Mesendoderm (in vitro differentiated cells): ENCODE results near the gene HIVEP1.

ENCODE experiments used
- DNase-seq: peaks from one replicate; pipeline ENCODE4 v3.0.0; 2013
- H2AK5ac ChIP-seq: 2 replicates; pipeline ENCODE4 v1.6.1; 2013; ENCODE audit warnings: low read length, inconsistent platforms
- H2BK120ac ChIP-seq: 2 replicates; pipeline ENCODE4 v1.6.1; 2013; ENCODE audit warnings: low read depth, mild to moderate bottlenecking, low read length, moderate library complexity, mixed read lengths
- H2BK15ac ChIP-seq: replicated peaks from 2 replicates; pipeline ENCODE4 v1.6.1; 2013; ENCODE audit warnings: low read depth, mild to moderate bottlenecking, moderate library complexity
- H2BK5ac ChIP-seq: 2 replicates; pipeline ENCODE4 v1.6.1; 2013; ENCODE audit warnings: low read length, inconsistent platforms
- H3K18ac ChIP-seq: 2 replicates; pipeline ENCODE4 v1.6.1; 2013; ENCODE audit warnings: mild to moderate bottlenecking, low read length, mixed read lengths
- H3K23ac ChIP-seq: one replicate; pipeline ENCODE4 v1.6.1; 2013; ENCODE audit warnings: low read length
- H3K27ac ChIP-seq: 2 replicates; pipeline ENCODE4 v1.5.1; 2013; ENCODE audit warnings: low read depth, mild to moderate bottlenecking, inconsistent platforms, low read length, moderate library complexity
- H3K27me3 ChIP-seq: 2 replicates; pipeline ENCODE4 v1.6.1; 2013; ENCODE audit warnings: low read length, control low read depth, mild to moderate bottlenecking, inconsistent platforms; ENCODE audit not compliant: insufficient read depth, poor library complexity
- H3K36me3 ChIP-seq: 2 replicates; pipeline ENCODE4 v1.6.1; 2013; ENCODE audit warnings: low read length, inconsistent platforms; ENCODE audit not compliant: control insufficient read depth, insufficient read depth
- H3K4ac ChIP-seq: one replicate; pipeline ENCODE4 v1.6.1; 2013; ENCODE audit warnings: low read depth, mild to moderate bottlenecking, low read length, moderate library complexity
- H3K4me1 ChIP-seq: 2 replicates; pipeline ENCODE4 v1.6.1; 2013; ENCODE audit warnings: low read depth, low read length, inconsistent platforms; ENCODE audit not compliant: control insufficient read depth
- H3K4me2 ChIP-seq: 2 replicates; pipeline ENCODE4 v1.6.1; 2013; ENCODE audit warnings: low read length
- H3K4me3 ChIP-seq: 2 replicates; pipeline ENCODE4 v1.5.1; 2013; ENCODE audit warnings: mild to moderate bottlenecking, low read length
- H3K56ac ChIP-seq: one replicate; pipeline ENCODE4 v1.6.1; 2013; ENCODE audit warnings: low read length
- H3K79me1 ChIP-seq: 2 replicates; pipeline ENCODE4 v1.6.1; 2013; ENCODE audit warnings: low read length, inconsistent platforms
- H3K79me2 ChIP-seq: 2 replicates; pipeline ENCODE4 v1.6.1; 2013; ENCODE audit warnings: mild to moderate bottlenecking, low read length; ENCODE audit not compliant: control insufficient read depth, insufficient read depth
- H3K9ac ChIP-seq: 2 replicates; pipeline ENCODE4 v1.6.1; 2013; ENCODE audit warnings: low read length, inconsistent platforms
- H4K5ac ChIP-seq: one replicate; pipeline ENCODE4 v1.6.1; 2013; ENCODE audit warnings: low read length
- H4K8ac ChIP-seq: one replicate; pipeline ENCODE4 v1.6.1; 2013; ENCODE audit warnings: low read depth, mild to moderate bottlenecking, control low read depth, low read length, moderate library complexity
- WGBS: extraction: QIAGEN DNeasy Blood & Tissue Kit; methylation state at CpG from one replicate; pipeline ENCODE4 v1.1.7; 2013; ENCODE audit warnings: low lambda C conversion rate, missing lambda C conversion rate; ENCODE audit not compliant: insufficient coverage; ENCODE audit errors: extremely low coverage; 5-methylcytosine and 5-hydroxymethylcytosine counted together

Gene HIVEP1

GRCh38 chr6:12132351-12133222 lies 120.5 kb downstream of the HIVEP1 start:
- Histone ChIP-seq H2BK15ac (no peak overlapping the region), H3K27ac (no peak overlapping the region), H3K23ac (no peak overlapping the region), H3K79me2 (no peaks in the 10 kb centered on the region), H2BK5ac (no peak overlapping the region), H3K79me1 (no peaks in the 10 kb centered on the region), H3K56ac (no peak overlapping the region), H3K18ac (no peak overlapping the region), H3K9ac (no peak overlapping the region), H3K4me3 (no peak overlapping the region), H2BK120ac (no peak overlapping the region), H4K8ac (no peak overlapping the region), H2AK5ac (no peak overlapping the region), H3K4ac (no peak overlapping the region), H4K5ac (no peak overlapping the region), H3K27me3 (no peaks in the 10 kb centered on the region), H3K36me3 (peaks cover 2% of the 10 kb centered on the region), H3K4me2 (no peak overlapping the region), H3K4me1 (no peaks in the 10 kb centered on the region)
- no peak for DNase-seq
- no CpG with 5 or more reads among the region's 4 CpGs for WGBS

- Histone ChIP-seq H3K27me3 (no peaks in the 10 kb centered on the region), H3K79me2 (no peaks in the 10 kb centered on the region), H2AK5ac (no peak overlapping the region), H3K56ac (no peak overlapping the region), H2BK5ac (no peak overlapping the region), H3K27ac (no peak overlapping the region), H3K18ac (no peak overlapping the region), H3K4ac (no peak overlapping the region), H3K23ac (no peak overlapping the region), H3K4me1 (no peaks in the 10 kb centered on the region), H2BK120ac (no peak overlapping the region), H3K9ac (no peak overlapping the region), H3K4me2 (no peak overlapping the region), H3K79me1 (no peaks in the 10 kb centered on the region), H4K5ac (no peak overlapping the region), H3K4me3 (no peak overlapping the region), H2BK15ac (no peak overlapping the region), H4K8ac (no peak overlapping the region), H3K36me3 (peaks cover 2% of the 10 kb centered on the region)
- no CpG with 5 or more reads among the region's 1 CpG for WGBS
- no peak for DNase-seq
Measured at GRCh38 chr6:12134581-12134980, 122.5 kb downstream of the HIVEP1 start.

GRCh38 chr6:12134991-12135390 lies 122.9 kb downstream of the HIVEP1 start:
- no peaks in the 10 kb centered on the region for H3K79me2 ChIP-seq
- DNase-seq: no peak
- H3K4me1 ChIP-seq: no peaks in the 10 kb centered on the region
- H4K8ac ChIP-seq: no peak overlapping the region
- H3K23ac ChIP-seq: no peak overlapping the region
- no peak overlapping the region for H2BK120ac ChIP-seq
- H4K5ac ChIP-seq: no peak overlapping the region
- H3K9ac ChIP-seq: no peak overlapping the region
- no peaks in the 10 kb centered on the region for H3K79me1 ChIP-seq
- H3K18ac ChIP-seq: no peak overlapping the region
- no peak overlapping the region for H3K56ac ChIP-seq
- no peak overlapping the region for H3K4me3 ChIP-seq
- no peak overlapping the region for H2BK5ac ChIP-seq
- H3K36me3 ChIP-seq: peaks cover 2% of the 10 kb centered on the region
- no peak overlapping the region for H2AK5ac ChIP-seq
- no peak overlapping the region for H3K27ac ChIP-seq
- WGBS: no CpG with 5 or more reads among the region's 2 CpGs
- H2BK15ac ChIP-seq: no peak overlapping the region
- no peak overlapping the region for H3K4me2 ChIP-seq
- no peaks in the 10 kb centered on the region for H3K27me3 ChIP-seq
- no peak overlapping the region for H3K4ac ChIP-seq

GRCh38 chr6:12136905-12137304 lies 124.8 kb downstream of the HIVEP1 start:
- no peak overlapping the region for H3K27ac ChIP-seq
- no peak overlapping the region for H3K18ac ChIP-seq
- H4K8ac ChIP-seq: no peak overlapping the region
- H3K23ac ChIP-seq: no peak overlapping the region
- H3K36me3 ChIP-seq: peaks cover 2% of the 10 kb centered on the region
- no peaks in the 10 kb centered on the region for H3K79me1 ChIP-seq
- no CpG with 5 or more reads among the region's 4 CpGs for whole genome bisulfite sequencing
- no peaks in the 10 kb centered on the region for H3K79me2 ChIP-seq
- H3K56ac ChIP-seq: no peak overlapping the region
- no peak overlapping the region for H3K4me2 ChIP-seq
- no peak overlapping the region for H3K9ac ChIP-seq
- H2BK120ac ChIP-seq: no peak overlapping the region
- H3K4me3 ChIP-seq: no peak overlapping the region
- H2BK15ac ChIP-seq: no peak overlapping the region
- H3K4ac ChIP-seq: no peak overlapping the region
- no peak overlapping the region for H4K5ac ChIP-seq
- no peaks in the 10 kb centered on the region for H3K27me3 ChIP-seq
- no peak overlapping the region for H2AK5ac ChIP-seq
- no peaks in the 10 kb centered on the region for H3K4me1 ChIP-seq
- DNase-seq: no peak
- no peak overlapping the region for H2BK5ac ChIP-seq

- Histone ChIP-seq H2BK15ac (no peak overlapping the region), H3K4me2 (no peak overlapping the region), H3K27me3 (no peaks in the 10 kb centered on the region), H3K36me3 (peaks cover 2% of the 10 kb centered on the region), H2BK120ac (no peak overlapping the region), H3K9ac (no peak overlapping the region), H3K79me1 (no peaks in the 10 kb centered on the region), H4K8ac (no peak overlapping the region), H3K4me3 (no peak overlapping the region), H3K18ac (no peak overlapping the region), H3K23ac (no peak overlapping the region), H2BK5ac (no peak overlapping the region), H3K79me2 (no peaks in the 10 kb centered on the region), H3K56ac (no peak overlapping the region), H3K4ac (no peak overlapping the region), H3K4me1 (no peaks in the 10 kb centered on the region), H2AK5ac (no peak overlapping the region), H4K5ac (no peak overlapping the region), H3K27ac (no peak overlapping the region)
- DNase-seq: no peak
- no CpG with 5 or more reads among the region's 1 CpG for WGBS
Measured at GRCh38 chr6:12137480-12137879, 125.4 kb downstream of the HIVEP1 start.

DNA sequence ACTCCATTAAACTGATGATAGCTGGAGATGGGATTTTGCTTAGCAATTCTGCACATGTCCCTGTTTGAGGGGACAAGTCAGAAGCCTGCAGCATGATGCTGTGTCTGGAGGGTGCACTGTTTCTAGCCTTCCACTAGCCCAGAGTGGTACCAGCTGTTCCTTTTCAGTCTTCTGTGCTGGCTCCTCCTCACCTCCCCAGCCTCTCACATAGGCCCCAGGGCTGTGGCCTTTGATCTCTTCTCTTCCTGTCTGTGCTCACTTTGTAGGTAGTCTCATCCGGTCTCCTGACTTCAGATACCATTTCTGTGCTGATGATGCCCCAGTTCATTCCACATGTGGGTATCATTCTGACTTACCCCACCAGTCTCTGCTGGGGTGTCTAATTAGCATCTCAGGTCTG lies 126.3 kb downstream of the HIVEP1 start:
- Histone ChIP-seq H3K4me1 (no peaks in the 10 kb centered on the region), H3K9ac (no peak overlapping the region), H3K18ac (no peak overlapping the region), H4K5ac (no peak overlapping the region), H2BK5ac (no peak overlapping the region), H3K4me2 (no peak overlapping the region), H3K79me2 (no peaks in the 10 kb centered on the region), H2BK120ac (no peak overlapping the region), H3K56ac (no peak overlapping the region), H3K4ac (no peak overlapping the region), H3K23ac (no peak overlapping the region), H3K27ac (no peak overlapping the region), H2BK15ac (no peak overlapping the region), H3K36me3 (peaks cover 2% of the 10 kb centered on the region), H3K79me1 (no peaks in the 10 kb centered on the region), H3K27me3 (no peaks in the 10 kb centered on the region), H2AK5ac (no peak overlapping the region), H4K8ac (no peak overlapping the region), H3K4me3 (no peak overlapping the region)
- WGBS: no CpG with 5 or more reads among the region's 1 CpG
- DNase-seq: no peak
